ENCODE data around the gene TBX10. TPM values are rescaled to one million over a fixed set of nuclear protein-coding genes. Genes with fewer than 3 reads are reported as not detected.

TBX10 gene
- total and polyA plus RNA-seq, 2 donors (not counting 3 experiments of a cell fraction or from before 2014, with no cell fraction given): not detected

DNA sequence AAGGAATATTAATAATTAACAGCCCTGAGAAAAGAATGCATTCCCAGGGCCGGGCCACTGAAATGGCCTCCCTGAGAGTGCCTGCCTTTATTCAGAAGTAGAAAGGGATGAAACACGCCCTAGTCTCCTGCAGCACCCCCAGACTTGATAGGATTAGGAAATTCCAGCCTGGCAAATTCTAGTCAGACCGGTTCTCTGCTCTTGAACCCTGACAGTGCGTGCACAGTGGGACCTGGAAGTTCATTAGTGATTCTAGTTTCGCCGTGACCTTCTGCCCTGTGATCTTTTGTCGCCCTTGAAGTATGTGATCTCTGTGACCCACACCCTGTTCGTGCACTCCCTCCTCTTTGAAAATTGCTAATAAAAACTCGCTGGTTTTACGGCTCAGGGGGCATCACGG, 58.1 kb downstream of the TBX10 start:
- no peak overlapping the region for H3K9ac ChIP-seq (replicated peaks; ENCODE audit: extremely low read depth, insufficient read depth, low read length)
- TF ChIP-seq EZH2 (IDR thresholded peaks at IDR 0.05; ENCODE audit: borderline replicate concordance, low read depth, low read length, severe bottlenecking): no peak
- TF ChIP-seq, protein P1, sequence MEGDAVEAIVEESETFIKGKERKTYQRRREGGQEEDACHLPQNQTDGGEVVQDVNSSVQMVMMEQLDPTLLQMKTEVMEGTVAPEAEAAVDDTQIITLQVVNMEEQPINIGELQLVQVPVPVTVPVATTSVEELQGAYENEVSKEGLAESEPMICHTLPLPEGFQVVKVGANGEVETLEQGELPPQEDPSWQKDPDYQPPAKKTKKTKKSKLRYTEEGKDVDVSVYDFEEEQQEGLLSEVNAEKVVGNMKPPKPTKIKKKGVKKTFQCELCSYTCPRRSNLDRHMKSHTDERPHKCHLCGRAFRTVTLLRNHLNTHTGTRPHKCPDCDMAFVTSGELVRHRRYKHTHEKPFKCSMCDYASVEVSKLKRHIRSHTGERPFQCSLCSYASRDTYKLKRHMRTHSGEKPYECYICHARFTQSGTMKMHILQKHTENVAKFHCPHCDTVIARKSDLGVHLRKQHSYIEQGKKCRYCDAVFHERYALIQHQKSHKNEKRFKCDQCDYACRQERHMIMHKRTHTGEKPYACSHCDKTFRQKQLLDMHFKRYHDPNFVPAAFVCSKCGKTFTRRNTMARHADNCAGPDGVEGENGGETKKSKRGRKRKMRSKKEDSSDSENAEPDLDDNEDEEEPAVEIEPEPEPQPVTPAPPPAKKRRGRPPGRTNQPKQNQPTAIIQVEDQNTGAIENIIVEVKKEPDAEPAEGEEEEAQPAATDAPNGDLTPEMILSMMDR (IDR thresholded peaks at IDR 0.05; ENCODE audit: extremely low read depth in 1 of 2, insufficient read depth in 1 of 2, low read depth in 1 of 2, low read length in 2 of 2): no peak
- TF ChIP-seq FOS (IDR thresholded peaks at IDR 0.05; ENCODE audit: borderline replicate concordance, insufficient read depth, low read length): no peak
- TF ChIP-seq POLR2A (IDR thresholded peaks at IDR 0.05; ENCODE audit: low read depth, low read length): no peak
- no peak for TF ChIP-seq MYC (IDR thresholded peaks at IDR 0.05; ENCODE audit: low read depth, low read length)
- POLR2A ChIA-PET: no interaction called here
- H3K9me3 ChIP-seq (replicated peaks; ENCODE audit: control insufficient read depth, insufficient read depth, low read length): no peaks in the 10 kb centered on the region
- peaks cover 3 to 11% of the 10 kb centered on the region in 2 experiments for H3K36me3 ChIP-seq (ENCODE audit: control insufficient read depth in 2 of 2, extremely low read depth in 1 of 2, insufficient read depth in 2 of 2, low read length in 2 of 2)
- no peak overlapping the region for H3K4me2 ChIP-seq (ENCODE audit: insufficient read depth, low read length)
- no TSS peak for BruUV-seq (replicated peaks)
- FAIRE-seq: no peak
- DNase-seq (ENCODE audit: low read depth, low spot score): no peak
- H3K4me1 ChIP-seq (ENCODE audit: control insufficient read depth, extremely low read depth, insufficient read depth, low read length): peaks cover 17% of the 10 kb centered on the region
- no peak overlapping the region for H2AFZ ChIP-seq (ENCODE audit: low read depth, low read length)
- H3K4me3 ChIP-seq (replicated peaks in 1 of 3; ENCODE audit: insufficient read depth in 1 of 3, low read depth in 1 of 3, low read length in 3 of 3): no peak overlapping the region
- no peaks in the 10 kb centered on the region for H3K9me1 ChIP-seq (replicated peaks; ENCODE audit: control insufficient read depth, extremely low read depth, insufficient read depth, low read length)
- H3K27ac ChIP-seq (ENCODE audit: insufficient read depth, low read depth, low read length): no peak overlapping the region
- intact Hi-C loops (cut with micrococcal nuclease) (no loop called here), dilution Hi-C loops (cut with MboI; ENCODE audit: extremely low pct_ligation_motif_present, low sequenced_read_pairs) (no loop called here)
- CTCF ChIA-PET: no interaction called here
- peaks cover 2 to 4% of the 10 kb centered on the region in 2 experiments for H3K27me3 ChIP-seq (ENCODE audit: control insufficient read depth in 2 of 2, insufficient read depth in 2 of 2, low read length in 2 of 2)
- H4K20me1 ChIP-seq (replicated peaks; ENCODE audit: control insufficient read depth, extremely low read depth, insufficient read depth, low read length): no peaks in the 10 kb centered on the region
- H3K79me2 ChIP-seq (ENCODE audit: control insufficient read depth, insufficient read depth, low read length): peaks cover 26% of the 10 kb centered on the region

Small RNA genes lying within 50 kb of the gene (small RNA-seq; reads per million reads assigned to genes)
- gene AP003385.3 (ENCODE audit: insufficient read depth, insufficient read length, low read depth, low replicate concordance) (not detected), gene RPL37P2 (ENCODE audit: insufficient read depth, insufficient read length, low read depth, low replicate concordance) (not detected)

Other genes starting within 250 kb of the TBX10 start
- 18.4 and 24.6 TPM in 2 replicates for gene RAD9A, start 247.8 kb downstream of the TBX10 start, total RNA-seq
- 22.2 and 25.5 TPM in 2 replicates for gene RAD9A, start 247.8 kb downstream of the TBX10 start, polyA plus RNA-seq
- gene PPP1CA, start 237.9 kb downstream of the TBX10 start, total RNA-seq: 192 and 202 TPM in 2 replicates
- 419 and 446 TPM in 2 replicates for gene PPP1CA, start 237.9 kb downstream of the TBX10 start, polyA plus RNA-seq
- gene TBC1D10C, start 235.7 kb downstream of the TBX10 start, total RNA-seq: not detected in 2 replicates
- not detected in 2 replicates for gene TBC1D10C, start 235.7 kb downstream of the TBX10 start, polyA plus RNA-seq
- gene CARNS1, start 224.1 kb downstream of the TBX10 start, total RNA-seq: 0.16 and 0.35 TPM in 2 replicates
- 0.14 and 0.27 TPM in 2 replicates for gene CARNS1, start 224.1 kb downstream of the TBX10 start, polyA plus RNA-seq
- gene RPS6KB2, start 211.3 kb downstream of the TBX10 start, total RNA-seq: 47.8 and 53.8 TPM in 2 replicates
- gene RPS6KB2, start 211.3 kb downstream of the TBX10 start, polyA plus RNA-seq: 60.0 and 70.0 TPM in 2 replicates
- 1.4 TPM in 1 of 2 replicates, not detected in the other for gene PTPRCAP, start 202.1 kb downstream of the TBX10 start, total RNA-seq
- 3.6 and 6.5 TPM in 2 replicates for gene PTPRCAP, start 202.1 kb downstream of the TBX10 start, polyA plus RNA-seq
- gene CORO1B, start 196.3 kb downstream of the TBX10 start, total RNA-seq: 126 and 142 TPM in 2 replicates
- 197 and 236 TPM in 2 replicates for gene CORO1B, start 196.3 kb downstream of the TBX10 start, polyA plus RNA-seq
- gene GPR152, start 187.0 kb downstream of the TBX10 start, total RNA-seq: not detected in 2 replicates
- not detected in 2 replicates for gene GPR152, start 187.0 kb downstream of the TBX10 start, polyA plus RNA-seq
- 4.2 and 5.0 TPM in 2 replicates for gene CABP4, start 184.4 kb downstream of the TBX10 start, total RNA-seq
- 2.4 and 2.6 TPM in 2 replicates for gene CABP4, start 184.4 kb downstream of the TBX10 start, polyA plus RNA-seq
- 33.4 and 41.6 TPM in 2 replicates for gene TMEM134, start 170.5 kb downstream of the TBX10 start, total RNA-seq
- 207 and 213 TPM in 2 replicates for gene TMEM134, start 170.5 kb downstream of the TBX10 start, polyA plus RNA-seq
- gene AIP, start 156.7 kb downstream of the TBX10 start, total RNA-seq: 46.3 and 46.5 TPM in 2 replicates
- gene AIP, start 156.7 kb downstream of the TBX10 start, polyA plus RNA-seq: 114 and 130 TPM in 2 replicates
- gene PITPNM1, start 134.4 kb downstream of the TBX10 start, total RNA-seq: 26.4 and 50.9 TPM in 2 replicates
- 16.5 and 25.2 TPM in 2 replicates for gene PITPNM1, start 134.4 kb downstream of the TBX10 start, polyA plus RNA-seq
- gene CDK2AP2, start 131.6 kb downstream of the TBX10 start, total RNA-seq: 81.2 and 97.0 TPM in 2 replicates
- 143 and 191 TPM in 2 replicates for gene CDK2AP2, start 131.6 kb downstream of the TBX10 start, polyA plus RNA-seq
- not detected in 2 replicates for gene CABP2, start 116.3 kb downstream of the TBX10 start, total RNA-seq
- gene CABP2, start 116.3 kb downstream of the TBX10 start, polyA plus RNA-seq: not detected in 2 replicates
- gene GSTP1, start 56.0 kb downstream of the TBX10 start, total RNA-seq: 962 and 997 TPM in 2 replicates
- 2,277 and 2,635 TPM in 2 replicates for gene GSTP1, start 56.0 kb downstream of the TBX10 start, polyA plus RNA-seq
- 179 and 191 TPM in 2 replicates for gene NDUFV1, start 32.8 kb downstream of the TBX10 start, total RNA-seq
- gene NDUFV1, start 32.8 kb downstream of the TBX10 start, polyA plus RNA-seq: 203 and 204 TPM in 2 replicates
- gene NUDT8, start 9.8 kb downstream of the TBX10 start, total RNA-seq: 20.4 and 21.0 TPM in 2 replicates
- 14.1 and 16.3 TPM in 2 replicates for gene NUDT8, start 9.8 kb downstream of the TBX10 start, polyA plus RNA-seq
- not detected in 2 replicates for gene ACY3, start 11.0 kb upstream of the TBX10 start, total RNA-seq
- not detected in 2 replicates for gene ACY3, start 11.0 kb upstream of the TBX10 start, polyA plus RNA-seq
- gene ALDH3B2, start 34.9 kb upstream of the TBX10 start, total RNA-seq: not detected in 2 replicates
- gene ALDH3B2, start 34.9 kb upstream of the TBX10 start, polyA plus RNA-seq: not detected in 2 replicates